OCI-LY1 (cell line): ENCODE measurements around the gene LPIN1.

Source experiments
- H2AFZ ChIP-seq: fragments of 200-600 bp; sonication (generic), shearing (Covaris generic); 2 replicates; pipeline ENCODE4 v1.6.0; 2014; ENCODE audit warnings: antibody characterized with exemption, mild to moderate bottlenecking, low read length
- H3F3A ChIP-seq: fragments of 200-600 bp; sonication (generic), shearing (Covaris generic); 2 replicates; pipeline ENCODE4 v1.6.0; 2014; ENCODE audit warnings: mild to moderate bottlenecking, antibody characterized with exemption, low read length, moderate library complexity; ENCODE audit not compliant: insufficient read depth
- H3K27ac ChIP-seq: fragments of 200-600 bp; sonication (generic); 2 replicates; pipeline ENCODE4 v1.5.1; 2014; ENCODE audit warnings: low read length, mixed run types, mild to moderate bottlenecking, low read depth; ENCODE audit not compliant: poor library complexity, severe bottlenecking
- H3K27me3 ChIP-seq: fragments of 200-600 bp; sonication (generic); 2 replicates; pipeline ENCODE4 v1.6.0; 2014; ENCODE audit warnings: antibody characterized with exemption, mild to moderate bottlenecking, low read length, moderate library complexity; ENCODE audit not compliant: insufficient read depth
- H3K36me3 ChIP-seq: fragments of 200-600 bp; sonication (generic); 2 replicates; pipeline ENCODE4 v1.6.1; 2014; ENCODE audit warnings: mild to moderate bottlenecking, antibody characterized with exemption, low read length, moderate library complexity, mixed read lengths; ENCODE audit not compliant: insufficient read depth
- H3K4me1 ChIP-seq: fragments of 200-600 bp; sonication (generic); 2 replicates; pipeline ENCODE4 v1.5.1; 2014; ENCODE audit warnings: mild to moderate bottlenecking, low read length, moderate library complexity; ENCODE audit not compliant: insufficient read depth, severe bottlenecking
- H3K4me2 ChIP-seq: fragments of 200-600 bp; sonication (generic), shearing (Covaris generic); 2 replicates; pipeline ENCODE4 v1.6.1; 2014; ENCODE audit warnings: low read length
- H3K4me3 ChIP-seq: fragments of 200-600 bp; sonication (generic); 2 replicates; pipeline ENCODE4 v1.5.1; 2014; ENCODE audit warnings: low read length, low read depth, mild to moderate bottlenecking, mixed read lengths; ENCODE audit not compliant: poor library complexity, severe bottlenecking
- H3K79me2 ChIP-seq: fragments of 200-600 bp; shearing (Covaris generic); 2 replicates; pipeline ENCODE4 v1.6.1; 2016; ENCODE audit warnings: mixed run types, low read length, mixed read lengths; ENCODE audit not compliant: insufficient read depth
- H3K9ac ChIP-seq: fragments of 200-600 bp; sonication (generic), shearing (Covaris generic); 2 replicates; pipeline ENCODE4 v1.6.1; 2014; ENCODE audit warnings: mild to moderate bottlenecking, low read length, mixed read lengths
- H3K9me2 ChIP-seq: fragments of 200-600 bp; sonication (generic), shearing (Covaris generic); 2 replicates; pipeline ENCODE4 v1.6.1; 2014; ENCODE audit warnings: low read depth, mild to moderate bottlenecking, low read length, mixed read lengths
- H3K9me3 ChIP-seq: fragments of 200-600 bp; shearing (Covaris generic); 2 replicates; pipeline ENCODE4 v1.6.1; 2014; ENCODE audit warnings: low read length, mixed read lengths
- H4K20me1 ChIP-seq: fragments of 200-600 bp; sonication (generic), shearing (Covaris generic); 2 replicates; pipeline ENCODE4 v1.6.0; 2016; ENCODE audit warnings: mild to moderate bottlenecking, low read length; ENCODE audit not compliant: insufficient read depth
- EZH2 ChIP-seq: fragments of 200-600 bp; sonication (generic), shearing (Covaris generic); IDR thresholded peaks from 2 replicates; pipeline ENCODE4 v1.8.0; 2017; ENCODE audit warnings: borderline replicate concordance, mixed run types, mild to moderate bottlenecking, antibody characterized with exemption, low read length, moderate library complexity, mixed read lengths
- TF ChIP-seq, protein P1 (sequence below): fragments of 200-600 bp; sonication (generic), shearing (Covaris generic); IDR thresholded peaks from 2 replicates; pipeline ENCODE4 v1.5.1; 2017; ENCODE audit warnings: mild to moderate bottlenecking, antibody characterized with exemption, low read length, moderate library complexity, mixed read lengths

LPIN1 gene

DNA sequence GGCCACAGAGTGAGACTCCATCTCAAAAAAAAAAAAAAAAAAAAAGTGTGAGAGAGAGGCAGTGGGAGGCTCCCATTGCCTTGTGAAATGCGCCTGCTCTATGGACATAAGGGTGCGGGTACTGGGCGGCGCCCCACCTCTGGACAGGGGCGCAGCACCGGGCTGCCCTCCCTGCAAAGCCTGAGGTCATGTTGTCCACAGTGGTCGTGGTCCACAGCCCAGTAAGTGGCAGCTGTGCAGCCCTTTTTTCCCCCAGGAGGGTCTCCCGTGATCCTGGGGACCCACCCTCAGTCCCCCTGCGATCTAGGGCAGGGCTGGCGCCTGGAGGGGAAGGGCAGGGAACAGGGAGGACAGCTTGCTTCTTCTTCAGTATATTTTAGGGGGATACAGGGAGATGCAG lies 37.8 kb downstream of the LPIN1 start:
- H3K4me1 ChIP-seq: peaks cover 3% of the 10 kb centered on the region
- H3K4me2 ChIP-seq: no peak overlapping the region
- no peak overlapping the region for H2AFZ ChIP-seq
- H3K9me3 ChIP-seq: no peaks in the 10 kb centered on the region
- H3K9ac ChIP-seq: no peak overlapping the region
- H4K20me1 ChIP-seq: no peaks in the 10 kb centered on the region
- H3K9me2 ChIP-seq: no peaks in the 10 kb centered on the region
- H3K27ac ChIP-seq: no peak overlapping the region
- no peak overlapping the region for H3K4me3 ChIP-seq
- H3F3A ChIP-seq: no peaks in the 10 kb centered on the region
- peaks cover 98% of the 10 kb centered on the region for H3K36me3 ChIP-seq
- TF ChIP-seq EZH2: no peak
- TF ChIP-seq, protein P1, sequence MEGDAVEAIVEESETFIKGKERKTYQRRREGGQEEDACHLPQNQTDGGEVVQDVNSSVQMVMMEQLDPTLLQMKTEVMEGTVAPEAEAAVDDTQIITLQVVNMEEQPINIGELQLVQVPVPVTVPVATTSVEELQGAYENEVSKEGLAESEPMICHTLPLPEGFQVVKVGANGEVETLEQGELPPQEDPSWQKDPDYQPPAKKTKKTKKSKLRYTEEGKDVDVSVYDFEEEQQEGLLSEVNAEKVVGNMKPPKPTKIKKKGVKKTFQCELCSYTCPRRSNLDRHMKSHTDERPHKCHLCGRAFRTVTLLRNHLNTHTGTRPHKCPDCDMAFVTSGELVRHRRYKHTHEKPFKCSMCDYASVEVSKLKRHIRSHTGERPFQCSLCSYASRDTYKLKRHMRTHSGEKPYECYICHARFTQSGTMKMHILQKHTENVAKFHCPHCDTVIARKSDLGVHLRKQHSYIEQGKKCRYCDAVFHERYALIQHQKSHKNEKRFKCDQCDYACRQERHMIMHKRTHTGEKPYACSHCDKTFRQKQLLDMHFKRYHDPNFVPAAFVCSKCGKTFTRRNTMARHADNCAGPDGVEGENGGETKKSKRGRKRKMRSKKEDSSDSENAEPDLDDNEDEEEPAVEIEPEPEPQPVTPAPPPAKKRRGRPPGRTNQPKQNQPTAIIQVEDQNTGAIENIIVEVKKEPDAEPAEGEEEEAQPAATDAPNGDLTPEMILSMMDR: no peak
- no peaks in the 10 kb centered on the region for H3K27me3 ChIP-seq
- no peaks in the 10 kb centered on the region for H3K79me2 ChIP-seq

DNA sequence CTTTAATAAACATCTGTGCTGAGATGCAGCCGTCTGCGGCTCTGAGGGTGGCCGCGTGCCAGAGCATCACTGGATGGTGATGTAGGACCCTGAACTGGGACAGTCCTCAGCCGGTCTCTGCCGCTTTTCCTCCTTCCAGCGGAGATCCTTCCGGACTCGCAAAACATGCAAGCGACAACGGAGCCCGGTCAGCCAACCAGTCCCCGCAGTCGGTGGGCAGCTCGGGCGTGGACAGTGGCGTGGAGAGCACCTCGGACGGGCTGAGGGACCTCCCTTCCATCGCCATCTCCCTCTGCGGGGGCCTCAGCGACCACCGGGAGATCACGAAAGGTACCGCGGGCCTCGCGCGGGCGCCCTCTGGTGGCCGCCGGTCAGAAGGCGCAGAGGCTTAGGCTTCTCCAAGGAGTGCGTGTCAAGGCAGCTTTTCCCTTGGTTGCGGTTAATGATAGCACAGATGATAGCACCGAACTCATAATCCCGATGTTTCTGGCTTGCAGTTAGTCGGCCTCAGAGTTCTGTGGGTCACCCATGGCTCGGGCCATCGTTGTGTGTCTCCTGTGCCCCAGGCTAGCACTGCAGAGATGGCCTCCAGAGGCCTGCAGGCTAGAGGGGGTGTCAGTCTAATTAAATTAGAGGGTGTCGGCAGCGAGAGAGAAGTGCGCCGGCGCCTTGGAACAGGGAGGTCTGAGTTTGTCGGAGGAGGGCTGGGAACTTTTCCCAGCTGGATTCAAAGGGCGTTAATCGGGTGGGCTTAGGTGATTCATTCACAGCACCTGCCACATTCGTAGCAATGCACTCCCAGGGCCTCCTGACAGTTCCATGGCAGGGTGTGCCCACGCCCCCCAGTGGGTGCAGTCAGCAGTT lies 38.5 kb downstream of the LPIN1 start:
- no peak for TF ChIP-seq EZH2
- TF ChIP-seq, protein P1: peak; percentile 80
- Histone ChIP-seq H3K4me2 (no peak overlapping the region), H3F3A (no peaks in the 10 kb centered on the region), H3K9ac (no peak overlapping the region), H3K79me2 (no peaks in the 10 kb centered on the region), H3K9me2 (no peaks in the 10 kb centered on the region), H3K27ac (no peak overlapping the region), H4K20me1 (no peaks in the 10 kb centered on the region), H3K4me1 (no peaks in the 10 kb centered on the region), H3K27me3 (no peaks in the 10 kb centered on the region), H3K36me3 (peaks cover 98% of the 10 kb centered on the region), H3K9me3 (no peaks in the 10 kb centered on the region), H3K4me3 (no peak overlapping the region), H2AFZ (no peak overlapping the region)

DNA sequence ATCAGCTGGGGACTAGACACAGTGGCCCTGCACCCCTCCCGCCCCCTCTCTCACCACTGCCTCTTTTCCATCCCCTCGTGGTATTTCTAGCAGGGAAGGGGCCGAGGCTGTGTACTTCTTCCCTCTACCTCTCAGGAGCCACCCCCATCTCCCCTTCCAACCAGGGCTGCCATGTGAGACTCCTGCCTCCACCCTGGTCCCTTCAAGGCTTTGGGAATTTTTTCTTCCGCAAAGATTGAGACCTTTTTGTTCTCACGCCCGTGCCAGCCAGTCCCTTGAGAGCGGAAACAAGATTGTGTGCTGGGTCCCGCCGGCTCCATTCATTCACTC lies 39.1 kb downstream of the LPIN1 start:
- no peaks in the 10 kb centered on the region for H3K27me3 ChIP-seq
- H3K4me2 ChIP-seq: no peak overlapping the region
- TF ChIP-seq, protein P1: no peak
- no peak for TF ChIP-seq EZH2
- H3K36me3 ChIP-seq: peaks cover 98% of the 10 kb centered on the region
- no peaks in the 10 kb centered on the region for H4K20me1 ChIP-seq
- H3F3A ChIP-seq: no peaks in the 10 kb centered on the region
- no peaks in the 10 kb centered on the region for H3K79me2 ChIP-seq
- H3K27ac ChIP-seq: no peak overlapping the region
- no peaks in the 10 kb centered on the region for H3K4me1 ChIP-seq
- H2AFZ ChIP-seq: no peak overlapping the region
- H3K4me3 ChIP-seq: no peak overlapping the region
- H3K9me2 ChIP-seq: no peaks in the 10 kb centered on the region
- H3K9ac ChIP-seq: no peak overlapping the region
- H3K9me3 ChIP-seq: no peaks in the 10 kb centered on the region; the same call in 1 of the 2 replicates
